AG04450 (cell line): ENCODE data around the gene EPB41. TPM values are rescaled to one million over a fixed set of nuclear protein-coding genes. Genes with fewer than 3 reads are reported as not detected.

Experiments
- polyA plus RNA-seq: library from polyadenylated mRNA; depleted of rRNA; stranded (reverse); fragments of >200 nt; gene quantifications from 2 replicates; pipeline ENCODE4 v1.2.3, GENCODE V29; 2011; rRNA removed
- small RNA-seq: library from RNA; depleted of rRNA; stranded (forward); fragments of <200 nt; gene quantifications from one replicate; pipeline ENCODE3, GENCODE V24; 2012; ENCODE audit warnings: low read depth; ENCODE audit not compliant: insufficient read length

EPB41 gene
- polyA plus RNA-seq, 1 experiment, result 7.8 TPM

Small RNAs within 50 kb of the gene (small RNA-seq; reads per million reads assigned to genes)
- gene RF00017 (not detected), gene RF00019 (not detected)

Other genes starting within 250 kb of the EPB41 start
- 6.2 and 6.5 TPM in 2 replicates for gene GMEB1, start 245.8 kb upstream of the EPB41 start, polyA plus RNA-seq
- gene YTHDF2, start 177.6 kb upstream of the EPB41 start, polyA plus RNA-seq, result 73.6 and 85.1 TPM in 2 replicates
- not detected in 2 replicates for gene OPRD1, start 102.4 kb upstream of the EPB41 start, polyA plus RNA-seq
- 9.8 and 10.5 TPM in 2 replicates for gene TMEM200B, start 209.3 kb downstream of the EPB41 start, polyA plus RNA-seq